HL-60 (cell line): Measurements from ENCODE around the gene KCNMA1.

ENCODE experiments used
- DNase-seq, 2 experiments: peaks; one replicate each; pipeline ENCODE4 v3.0.0-alpha.2; 2010 to 2020; ENCODE audit warnings: low read depth in 1 of 2, low spot score in 1 of 2
- H3K27ac ChIP-seq: fragments of 250-450 bp; sonication (Bioruptor Pico); replicated peaks from 2 replicates; pipeline ENCODE4 v1.5.1; 2020; ENCODE audit warnings: mild to moderate bottlenecking, moderate library complexity
- H3K27me3 ChIP-seq: fragments of 250-450 bp; sonication (Bioruptor Pico); 2 replicates; pipeline ENCODE4 v1.5.1; 2021; ENCODE audit warnings: mild to moderate bottlenecking, moderate library complexity; ENCODE audit not compliant: insufficient read depth, poor library complexity, severe bottlenecking
- H3K4me3 ChIP-seq: replicated peaks from 2 replicates; pipeline ENCODE4 v1.5.1; 2011; ENCODE audit warnings: mild to moderate bottlenecking, control low read depth, low read length; ENCODE audit not compliant: insufficient read depth
- CTCF ChIP-seq: IDR thresholded peaks from one replicate; pipeline ENCODE4 v1.5.1; 2011; ENCODE audit warnings: low read length, control low read depth, inconsistent platforms; ENCODE audit not compliant: insufficient read depth
- GABPA ChIP-seq: IDR thresholded peaks from 2 replicates; pipeline ENCODE4 v1.6.1; 2012; ENCODE audit warnings: low read depth
- POLR2AphosphoS5 ChIP-seq: IDR thresholded peaks from 2 replicates; pipeline ENCODE4 v1.6.1; 2012; ENCODE audit warnings: low read depth
- REST ChIP-seq: IDR thresholded peaks from 2 replicates; pipeline ENCODE4 v1.6.1; 2012; ENCODE audit warnings: low read depth; ENCODE audit not compliant: insufficient replicate concordance
- SPI1 ChIP-seq: IDR thresholded peaks from 2 replicates; pipeline ENCODE4 v1.6.1; 2012; ENCODE audit warnings: low read depth, mild to moderate bottlenecking, borderline replicate concordance

KCNMA1 gene

DNA sequence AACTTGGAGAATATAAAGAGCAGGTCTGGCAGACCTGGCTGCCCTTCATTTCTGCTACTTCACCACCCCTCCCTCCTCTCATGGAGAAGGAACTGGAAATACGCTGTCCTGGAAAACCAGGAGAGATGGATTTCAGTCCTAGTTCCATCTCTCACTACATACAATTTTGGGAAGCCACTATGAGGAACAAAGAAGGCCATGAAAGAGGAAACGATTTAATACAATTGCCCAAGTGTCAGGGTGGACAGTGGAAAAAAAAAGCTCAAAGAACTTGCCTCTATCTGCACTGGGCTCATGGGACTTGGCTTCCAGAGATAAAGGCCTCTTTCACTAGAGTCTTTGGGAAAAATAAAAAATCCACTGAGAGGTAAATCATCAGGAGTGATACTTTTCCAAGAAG is 561.7 kb downstream of the KCNMA1 start:
- Histone ChIP-seq H3K4me3 (no peak overlapping the region), H3K27ac (no peak overlapping the region), H3K27me3 (peaks cover 2% of the 10 kb centered on the region)
- no peak for DNase-seq
- TF ChIP-seq GABPA (no peak), SPI1 (no peak), POLR2AphosphoS5 (no peak), REST (no peak), CTCF (no peak)

GRCh38 chr10:77074104-77074624 is 563.4 kb downstream of the KCNMA1 start:
- Histone ChIP-seq H3K27ac (no peak overlapping the region), H3K4me3 (no peak overlapping the region), H3K27me3 (peaks cover 2% of the 10 kb centered on the region)
- TF ChIP-seq SPI1: no peak
- no peak for TF ChIP-seq POLR2AphosphoS5
- TF ChIP-seq GABPA: no peak
- TF ChIP-seq REST: no peak
- DNase-seq: no peak

DNA sequence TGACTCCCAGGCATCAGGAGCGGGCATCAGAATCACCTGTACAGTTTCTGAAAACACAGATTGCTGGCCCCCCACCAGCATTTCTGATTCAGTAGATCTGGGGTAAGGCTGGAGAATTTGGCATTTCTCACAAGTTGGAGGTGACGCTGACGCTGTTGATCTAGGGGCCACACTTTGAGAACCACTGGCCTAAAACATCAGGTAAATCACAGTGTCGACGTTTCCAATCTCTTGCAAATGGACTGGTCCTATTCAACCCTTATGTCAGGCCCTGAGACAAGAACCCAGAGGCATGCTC is 564.0 kb downstream of the KCNMA1 start:
- DNase-seq: no peak
- Histone ChIP-seq H3K27ac (no peak overlapping the region), H3K4me3 (no peak overlapping the region), H3K27me3 (peaks cover 2% of the 10 kb centered on the region)
- TF ChIP-seq GABPA: no peak
- TF ChIP-seq SPI1: no peak
- TF ChIP-seq POLR2AphosphoS5: no peak
- no peak for TF ChIP-seq REST
- TF ChIP-seq CTCF: no peak
